Fibroblast of skin of left biceps (primary cell): Measurements from ENCODE around the gene SLC24A5.

Experiments used
- DNase-seq, 2 experiments: peaks; one replicate each; pipeline ENCODE4 v3.0.0-alpha.2; 2013; ENCODE audit warnings: low read depth in 2 of 2

SLC24A5 gene

DNA sequence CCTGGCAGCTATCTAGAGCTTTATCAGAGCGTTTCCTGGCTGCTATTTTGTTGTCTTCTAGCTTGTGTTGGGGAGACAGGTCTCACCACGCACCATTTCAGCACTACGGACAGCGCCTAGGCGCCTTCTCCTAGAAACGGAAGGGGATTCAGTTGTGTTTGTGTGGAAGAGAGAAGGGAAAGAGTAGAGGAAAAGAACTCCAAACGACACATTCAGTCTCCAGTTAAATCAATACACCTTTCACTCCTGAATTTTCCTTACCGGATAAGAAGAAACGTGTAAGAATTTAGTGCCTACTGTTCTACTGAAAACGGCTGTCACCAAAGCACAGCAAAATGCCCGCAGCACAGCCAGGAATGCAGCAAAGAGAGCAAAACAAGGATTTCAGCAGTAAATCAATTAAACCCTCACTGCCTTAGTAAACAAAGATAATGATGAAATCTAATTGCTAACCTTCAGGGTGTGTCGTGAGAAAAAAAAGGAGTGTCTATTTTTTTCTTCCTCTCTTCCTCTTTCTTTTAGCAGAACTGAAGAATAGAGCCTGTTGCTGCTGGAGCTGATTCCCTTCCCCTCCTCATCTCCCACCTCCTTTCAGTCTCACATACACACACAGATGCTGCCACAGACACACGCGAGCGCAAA is 70.3 kb downstream of the SLC24A5 start:
- peak; percentile 26 to 29 for DNase-seq

GRCh38 chr15:48191574-48192225 is 70.9 kb downstream of the SLC24A5 start, which contains the start of gene CTXN2:
Gene CTXN2, plus strand, starts transcription at chr15:48191665. Its CDS starts 9,636 bp downstream, at chr15:48201301.
- DNase-seq: no peak
